ENCODE data around the gene SNN.

DNA sequence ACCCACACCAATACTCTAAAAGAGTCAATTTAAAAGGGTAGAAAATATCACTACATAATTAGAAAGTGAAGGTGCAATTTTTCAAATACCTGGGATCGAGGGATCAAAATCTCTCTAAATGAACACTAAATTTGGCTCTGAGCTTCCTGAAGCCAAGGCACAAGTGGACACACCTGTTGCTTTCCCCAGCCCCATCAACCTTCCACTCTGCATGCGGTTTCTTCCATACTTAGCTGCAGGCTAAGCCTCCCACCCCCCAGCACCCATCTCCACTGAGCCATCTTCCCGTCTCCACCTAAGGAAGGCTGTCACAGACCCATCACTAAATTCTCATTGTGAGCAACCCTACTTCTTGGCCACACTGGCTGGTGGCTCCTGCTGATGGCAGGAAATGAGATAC, 43.9 kb downstream of the SNN start:
- TF ChIP-seq, protein P1, sequence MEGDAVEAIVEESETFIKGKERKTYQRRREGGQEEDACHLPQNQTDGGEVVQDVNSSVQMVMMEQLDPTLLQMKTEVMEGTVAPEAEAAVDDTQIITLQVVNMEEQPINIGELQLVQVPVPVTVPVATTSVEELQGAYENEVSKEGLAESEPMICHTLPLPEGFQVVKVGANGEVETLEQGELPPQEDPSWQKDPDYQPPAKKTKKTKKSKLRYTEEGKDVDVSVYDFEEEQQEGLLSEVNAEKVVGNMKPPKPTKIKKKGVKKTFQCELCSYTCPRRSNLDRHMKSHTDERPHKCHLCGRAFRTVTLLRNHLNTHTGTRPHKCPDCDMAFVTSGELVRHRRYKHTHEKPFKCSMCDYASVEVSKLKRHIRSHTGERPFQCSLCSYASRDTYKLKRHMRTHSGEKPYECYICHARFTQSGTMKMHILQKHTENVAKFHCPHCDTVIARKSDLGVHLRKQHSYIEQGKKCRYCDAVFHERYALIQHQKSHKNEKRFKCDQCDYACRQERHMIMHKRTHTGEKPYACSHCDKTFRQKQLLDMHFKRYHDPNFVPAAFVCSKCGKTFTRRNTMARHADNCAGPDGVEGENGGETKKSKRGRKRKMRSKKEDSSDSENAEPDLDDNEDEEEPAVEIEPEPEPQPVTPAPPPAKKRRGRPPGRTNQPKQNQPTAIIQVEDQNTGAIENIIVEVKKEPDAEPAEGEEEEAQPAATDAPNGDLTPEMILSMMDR (IDR thresholded peaks at IDR 0.05; ENCODE audit: poor library complexity, severe bottlenecking) = no peak
- TF ChIP-seq TAF1 (IDR thresholded peaks at IDR 0.05; ENCODE audit: low read depth) = no peak
- TF ChIP-seq, protein P2, sequence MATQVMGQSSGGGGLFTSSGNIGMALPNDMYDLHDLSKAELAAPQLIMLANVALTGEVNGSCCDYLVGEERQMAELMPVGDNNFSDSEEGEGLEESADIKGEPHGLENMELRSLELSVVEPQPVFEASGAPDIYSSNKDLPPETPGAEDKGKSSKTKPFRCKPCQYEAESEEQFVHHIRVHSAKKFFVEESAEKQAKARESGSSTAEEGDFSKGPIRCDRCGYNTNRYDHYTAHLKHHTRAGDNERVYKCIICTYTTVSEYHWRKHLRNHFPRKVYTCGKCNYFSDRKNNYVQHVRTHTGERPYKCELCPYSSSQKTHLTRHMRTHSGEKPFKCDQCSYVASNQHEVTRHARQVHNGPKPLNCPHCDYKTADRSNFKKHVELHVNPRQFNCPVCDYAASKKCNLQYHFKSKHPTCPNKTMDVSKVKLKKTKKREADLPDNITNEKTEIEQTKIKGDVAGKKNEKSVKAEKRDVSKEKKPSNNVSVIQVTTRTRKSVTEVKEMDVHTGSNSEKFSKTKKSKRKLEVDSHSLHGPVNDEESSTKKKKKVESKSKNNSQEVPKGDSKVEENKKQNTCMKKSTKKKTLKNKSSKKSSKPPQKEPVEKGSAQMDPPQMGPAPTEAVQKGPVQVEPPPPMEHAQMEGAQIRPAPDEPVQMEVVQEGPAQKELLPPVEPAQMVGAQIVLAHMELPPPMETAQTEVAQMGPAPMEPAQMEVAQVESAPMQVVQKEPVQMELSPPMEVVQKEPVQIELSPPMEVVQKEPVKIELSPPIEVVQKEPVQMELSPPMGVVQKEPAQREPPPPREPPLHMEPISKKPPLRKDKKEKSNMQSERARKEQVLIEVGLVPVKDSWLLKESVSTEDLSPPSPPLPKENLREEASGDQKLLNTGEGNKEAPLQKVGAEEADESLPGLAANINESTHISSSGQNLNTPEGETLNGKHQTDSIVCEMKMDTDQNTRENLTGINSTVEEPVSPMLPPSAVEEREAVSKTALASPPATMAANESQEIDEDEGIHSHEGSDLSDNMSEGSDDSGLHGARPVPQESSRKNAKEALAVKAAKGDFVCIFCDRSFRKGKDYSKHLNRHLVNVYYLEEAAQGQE (IDR thresholded peaks at IDR 0.05; ENCODE audit: borderline replicate concordance) = no peak
- TF ChIP-seq EZH2 (IDR thresholded peaks at IDR 0.05; ENCODE audit: borderline replicate concordance, insufficient read depth, low read length, poor library complexity, severe bottlenecking) = no peak
- TF ChIP-seq MXI1 (conservative IDR thresholded peaks at IDR 0.05; ENCODE audit: poor library complexity, severe bottlenecking) = no peak

Measured in neural cell (in vitro differentiated cells).